Measurements from ENCODE around the gene FASTKD2.
"Not testable (repeated sequence)": the region's sequence is repeated elsewhere in the genome, so short reads cannot be mapped to it uniquely, and the experiment has no call there.

Gene FASTKD2

DNA sequence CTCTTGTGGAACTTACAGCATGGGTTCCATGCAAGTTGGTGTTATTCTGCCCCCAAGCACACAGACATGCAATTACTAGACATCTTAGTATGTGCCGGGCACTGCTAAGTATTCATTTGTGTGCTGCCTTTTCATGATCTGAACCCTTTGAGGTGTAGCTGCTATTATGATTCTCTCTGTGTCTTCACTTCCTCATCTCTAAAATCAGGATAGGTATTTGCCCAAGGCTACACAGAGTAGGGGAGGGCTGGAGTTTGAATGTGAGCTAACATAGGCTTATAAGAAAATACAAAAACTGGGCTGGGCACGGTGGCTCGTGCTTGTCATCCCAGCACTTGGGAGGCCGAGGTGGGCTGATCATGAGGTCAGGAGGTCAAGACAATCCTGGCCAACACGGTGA, 27.2 kb downstream of the FASTKD2 start:
- no peak for DNase-seq

DNA sequence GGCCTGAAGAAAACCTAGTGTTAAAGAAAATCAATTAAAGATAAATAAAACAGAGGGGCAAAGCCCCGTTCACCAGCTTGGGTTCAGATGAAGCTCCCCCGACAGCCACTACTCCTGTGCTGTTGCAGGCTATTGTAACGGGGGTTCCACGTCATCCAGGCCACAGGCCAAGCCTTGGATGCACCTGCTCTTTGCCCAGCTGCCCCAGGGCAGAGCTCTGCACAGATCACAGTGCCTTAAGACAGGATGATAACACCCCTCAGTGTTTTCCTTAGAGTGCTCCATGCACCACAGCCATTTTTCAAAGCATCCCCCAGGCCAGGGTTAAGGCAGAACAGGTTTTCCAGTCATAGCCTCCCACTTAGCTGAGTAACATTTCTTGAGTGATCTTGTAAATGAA, 32.0 kb downstream of the FASTKD2 start:
- no peak for DNase-seq

DNA sequence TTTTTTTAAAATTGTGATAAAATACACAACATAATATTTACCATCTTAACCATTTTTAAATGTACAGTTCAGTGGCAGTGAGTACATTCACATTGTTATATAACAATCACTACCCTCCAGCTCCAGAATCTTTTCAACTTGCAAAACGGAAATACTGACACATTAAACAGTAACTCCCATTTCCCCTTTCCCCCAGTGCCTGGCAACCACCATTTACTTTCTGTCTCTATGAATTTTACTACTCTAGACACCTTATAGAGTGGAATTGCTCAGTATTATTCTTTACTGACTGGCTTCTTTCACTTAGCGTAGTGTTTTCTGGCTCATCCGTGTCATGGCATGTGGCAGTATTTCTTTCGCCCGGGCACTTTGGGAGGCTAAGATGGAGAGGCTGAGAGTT, 32.6 kb downstream of the FASTKD2 start:
- no peak for DNase-seq

DNA sequence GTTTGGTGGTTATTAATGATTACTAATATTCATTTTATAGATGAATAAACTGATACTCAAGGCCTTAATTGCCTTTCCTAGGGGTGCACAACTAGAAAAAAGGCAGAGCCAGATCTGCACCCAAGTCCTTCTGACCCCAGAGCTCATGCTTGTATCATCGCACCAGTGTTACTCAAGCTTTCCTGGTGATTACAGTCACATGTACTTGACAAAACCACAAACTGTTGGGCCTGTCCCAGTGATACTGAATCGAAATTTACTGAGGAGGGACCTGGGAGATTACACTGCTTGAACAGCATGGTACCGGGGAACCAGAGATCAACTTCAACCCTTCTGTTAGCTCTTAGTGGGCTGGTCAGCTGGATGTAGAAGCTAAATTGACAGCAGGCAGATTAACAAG, 33.7 kb downstream of the FASTKD2 start:
- no peak for DNase-seq

GRCh38 chr2:206800506-206801417, 35.4 kb downstream of the FASTKD2 start:
- peak in 13 of 14 donors; percentile 19 to 78 (median 53) for DNase-seq

DNA sequence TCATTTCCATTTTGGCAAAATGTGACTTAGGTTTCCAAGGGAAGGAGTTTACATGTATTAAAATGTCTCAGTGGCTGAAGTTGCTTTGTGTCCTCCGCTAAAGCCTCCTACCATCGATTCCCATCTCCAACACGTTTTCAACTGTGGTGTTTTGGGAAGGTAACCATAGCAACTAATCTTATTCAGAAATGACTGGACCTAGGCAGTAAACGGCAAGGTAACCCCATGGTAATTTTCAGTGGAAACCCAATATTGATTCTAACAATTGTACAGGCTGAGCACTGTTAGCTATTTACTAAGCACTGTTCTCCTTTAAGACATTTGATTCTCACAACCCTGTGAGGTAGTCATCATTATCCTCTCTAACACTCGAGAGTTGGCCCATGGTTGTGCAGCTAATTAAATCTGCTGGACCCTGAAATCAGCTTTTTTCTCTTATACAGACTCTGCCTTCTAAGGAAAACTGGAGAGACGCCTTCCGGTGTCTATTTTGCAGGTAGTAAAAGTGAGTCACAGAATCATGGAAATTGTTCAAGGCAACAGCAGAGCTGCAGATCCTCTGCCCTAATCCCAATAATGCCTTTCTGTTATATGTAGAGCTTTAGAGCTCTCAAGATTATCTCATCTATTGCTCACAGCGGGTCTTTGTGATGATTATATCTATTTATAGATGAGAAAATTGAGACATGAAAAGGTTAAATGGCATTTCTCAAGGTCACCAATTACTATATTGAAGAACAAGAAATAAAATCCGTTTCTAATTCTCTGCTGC, 36.2 kb downstream of the FASTKD2 start:
- no peak for DNase-seq

- peak in 1 of 14 donors; percentile 19 for DNase-seq
These were observed 37.5 kb downstream of the FASTKD2 start for GRCh38 chr2:206802654-206803514.

DNA sequence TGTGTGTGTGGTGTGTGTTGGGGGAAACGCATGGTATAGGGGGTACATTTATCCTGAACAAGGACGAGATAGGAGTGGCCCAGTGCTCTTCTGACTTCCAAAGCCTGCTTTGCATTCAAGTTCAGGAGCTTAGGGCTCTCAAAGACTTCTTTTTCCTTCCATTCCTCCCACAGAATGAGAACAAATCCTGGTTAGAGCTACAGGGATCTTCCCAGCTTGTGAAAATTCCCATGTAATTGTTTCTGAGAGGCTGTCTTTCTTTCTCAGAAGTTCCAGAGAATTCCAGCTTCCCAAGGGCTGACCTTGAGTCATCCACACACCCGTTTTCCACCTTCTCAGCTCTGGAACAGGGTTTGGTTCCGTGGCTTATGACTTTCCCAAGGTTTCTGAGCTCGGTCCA, 38.9 kb downstream of the FASTKD2 start:
- DNase-seq: no peak

GRCh38 chr2:206805887-206806607, 40.6 kb downstream of the FASTKD2 start:
- DNase-seq: no peak

GRCh38 chr2:206807624-206808023, 42.2 kb downstream of the FASTKD2 start:
- DNase-seq: not testable (repeated sequence)

DNA sequence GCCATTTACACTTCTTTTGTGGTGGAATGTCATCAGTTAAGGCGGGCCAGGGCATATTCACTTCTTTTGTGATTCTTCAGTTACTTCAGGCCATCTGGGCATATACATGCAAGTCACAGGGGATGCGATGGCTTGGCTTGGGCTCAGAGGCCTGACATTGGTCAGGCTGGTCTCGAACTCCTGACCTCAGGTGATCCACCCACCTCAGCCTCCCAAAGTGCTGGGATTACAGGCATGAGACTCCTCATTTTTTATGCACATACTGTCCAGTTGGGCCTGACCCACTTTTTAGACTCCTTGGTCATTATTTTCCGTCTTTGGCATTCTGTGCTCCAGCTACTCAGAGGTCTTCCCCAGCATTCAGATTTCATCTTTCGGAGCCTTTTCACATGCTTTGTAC, 47.1 kb downstream of the FASTKD2 start:
- not testable (repeated sequence) for DNase-seq

- no peak for DNase-seq
These were observed 49.1 kb downstream of the FASTKD2 start for GRCh38 chr2:206814498-206814897.

DNA sequence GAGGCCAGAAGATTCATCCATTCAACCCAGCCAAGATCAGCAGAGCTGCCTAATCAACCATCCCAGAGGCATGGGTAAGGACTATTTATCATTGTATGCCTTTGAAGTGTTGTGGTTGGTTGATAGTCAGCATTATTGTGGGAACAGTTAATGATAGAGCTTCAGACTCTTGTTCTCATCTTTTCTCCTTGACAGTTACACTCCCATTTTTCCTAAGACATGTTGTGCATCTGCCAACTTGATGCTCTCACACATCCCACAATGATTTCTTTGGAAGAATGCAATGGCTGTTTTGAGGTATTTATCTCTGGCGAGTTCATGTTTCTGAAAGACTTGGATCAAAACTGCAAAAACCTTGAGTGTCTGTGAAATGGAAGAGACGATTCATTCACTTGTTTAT, 55.4 kb downstream of the FASTKD2 start:
- DNase-seq: no peak

DNA sequence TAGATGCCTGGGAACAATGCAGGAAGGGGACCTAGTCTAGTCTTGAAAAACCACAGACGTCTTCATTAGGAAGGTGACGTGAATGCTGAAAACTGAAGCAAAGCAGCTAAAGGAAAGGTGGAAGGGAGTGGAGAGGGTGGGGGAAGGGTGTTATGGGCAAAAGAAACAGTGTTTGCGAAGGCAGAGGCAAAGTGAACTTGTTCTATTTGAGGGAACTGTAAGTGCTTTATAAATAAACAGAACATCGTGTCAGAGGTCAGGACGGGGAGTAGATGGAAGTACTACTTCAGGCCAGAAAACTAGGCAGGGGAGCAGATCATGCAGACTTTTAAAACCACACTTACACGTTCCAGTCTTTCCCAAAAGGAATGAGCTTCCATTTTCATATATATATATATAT, 57.8 kb downstream of the FASTKD2 start:
- no peak for DNase-seq

- no peak for DNase-seq
These were observed 58.7 kb downstream of the FASTKD2 start for GRCh38 chr2:206824087-206824618.

DNA sequence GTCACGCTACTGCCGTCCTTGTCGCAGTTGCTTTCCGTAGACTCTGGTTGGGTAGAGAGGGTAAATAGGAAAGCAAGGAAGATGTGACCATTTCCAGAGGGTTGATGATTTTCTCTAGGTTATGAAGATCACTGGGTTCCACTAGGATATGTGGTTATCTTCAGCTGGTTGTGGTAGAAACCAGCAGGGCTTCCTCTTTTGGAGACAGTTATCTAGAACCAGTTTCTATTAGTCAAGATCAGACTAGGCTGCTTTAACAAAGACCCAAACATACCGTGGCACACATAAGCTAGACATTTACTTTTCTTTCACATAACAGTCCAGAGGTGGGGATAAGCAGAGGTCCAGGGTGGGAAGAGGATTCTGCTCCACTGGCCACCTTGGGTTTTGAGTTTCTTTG, 59.6 kb downstream of the FASTKD2 start:
- no peak for DNase-seq

DNA sequence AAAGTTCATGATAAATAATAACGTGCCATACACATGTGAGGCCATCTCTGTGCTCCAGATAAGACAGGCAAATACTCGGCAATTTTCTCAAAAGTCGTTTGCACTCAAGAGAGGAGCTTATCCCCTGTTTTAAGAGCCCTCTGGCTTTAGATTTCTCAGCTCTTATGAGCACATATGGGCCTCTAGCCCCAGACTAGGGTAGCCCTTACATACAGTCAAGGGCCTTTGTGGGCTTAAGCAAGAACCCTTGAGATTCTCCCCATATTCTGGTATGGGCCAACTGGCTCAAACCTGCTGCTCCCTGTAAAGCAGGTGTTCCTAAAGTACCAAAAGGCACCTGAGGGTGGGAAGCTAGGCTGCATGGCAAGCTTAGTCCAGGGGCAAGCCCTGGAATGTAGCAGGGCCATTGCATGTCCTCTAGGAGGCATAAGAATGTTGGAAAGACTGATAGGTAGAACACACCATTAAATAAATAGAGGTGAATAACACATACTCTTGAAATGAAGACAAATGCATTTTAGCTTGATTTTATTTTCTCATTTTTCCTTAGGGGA, 66.1 kb downstream of the FASTKD2 start:
- no peak for DNase-seq

GRCh38 chr2:206832873-206833272, 67.5 kb downstream of the FASTKD2 start:
- DNase-seq: no peak

- no peak for DNase-seq
These were observed 67.9 kb downstream of the FASTKD2 start for GRCh38 chr2:206833291-206833690.

GRCh38 chr2:206836722-206837121, 71.3 kb downstream of the FASTKD2 start:
- DNase-seq: no peak

GRCh38 chr2:206837775-206838174, 72.4 kb downstream of the FASTKD2 start:
- no peak for DNase-seq

Data from C1 segment of cervical spinal cord (tissue), 14 donors.